ENCODE data around the gene CCDC63. TPM values are rescaled to one million over a fixed set of nuclear protein-coding genes. Genes with fewer than 3 reads are reported as not detected.

The CCDC63 gene
- total RNA-seq, 1 experiment from 2014 or later, result not detected

GRCh38 chr12:110849221-110849620 lies 2.4 kb downstream of the CCDC63 start:
- no peak for TF ChIP-seq TCF7L2 (IDR thresholded peaks at IDR 0.05; ENCODE audit: low read depth, low read length)
- no peak for TF ChIP-seq SIN3A (IDR thresholded peaks at IDR 0.05; ENCODE audit: borderline replicate concordance, insufficient read depth, low read depth, low read length)
- no peak for TF ChIP-seq POLR2AphosphoS5 (IDR thresholded peaks at IDR 0.05; ENCODE audit: low read depth, low read length)
- no peak for TF ChIP-seq CTCF (IDR thresholded peaks at IDR 0.05)
- TF ChIP-seq REST (IDR thresholded peaks at IDR 0.05; ENCODE audit: insufficient read depth in 1 of 2, low read depth in 2 of 2, low read length in 1 of 2), result no peak
- intact Hi-C loops (cut with micrococcal nuclease; ENCODE audit: unreplicated experiment) (no loop called here), in situ Hi-C loops (cut with HindIII; ENCODE audit: low pct_unique_long_range_greater_than_20kb, low sequenced_read_pairs) (no loop called here)
- BruUV-seq (replicated peaks), result no TSS peak
- Histone ChIP-seq H3K4me3 (ENCODE audit: low read depth in 2 of 2, low read length in 2 of 2) (no peak overlapping the region), H3K36me3 (ENCODE audit: control insufficient read depth, insufficient read depth, low read length) (no peaks in the 10 kb centered on the region), H3K4me1 (ENCODE audit: control insufficient read depth, insufficient read depth, low read length) (peaks cover 5% of the 10 kb centered on the region; the same call in 1 of the 2 replicates), H3K9me3 (ENCODE audit: control insufficient read depth, insufficient read depth, low read depth, low read length) (no peaks in the 10 kb centered on the region), H3K27me3 (ENCODE audit: control insufficient read depth, insufficient read depth, low read length) (no peaks in the 10 kb centered on the region), H3K27ac (ENCODE audit: low read length) (no peak overlapping the region)
- ATAC-seq, result no peak
- CTCF ChIA-PET, result no interaction called here
- POLR2A ChIA-PET, result interaction anchor here (0.6 kb wide), 2 partner anchors 16 to 136 kb away, joined by 3 to 6 read pairs; no protein-coding TSS in a partner anchor
- DNase-seq (ENCODE audit: low read depth, low spot score), result no peak

- CTCF ChIA-PET, result no interaction called here
- H3K9me3 ChIP-seq (ENCODE audit: control insufficient read depth, insufficient read depth, low read depth, low read length), result no peaks in the 10 kb centered on the region
- peaks cover 3% of the 10 kb centered on the region; the same call in 1 of the 2 replicates for H3K4me1 ChIP-seq (ENCODE audit: control insufficient read depth, insufficient read depth, low read length)
- ATAC-seq, result no peak
- intact Hi-C loops (cut with micrococcal nuclease; ENCODE audit: unreplicated experiment) (no loop called here), in situ Hi-C loops (cut with HindIII; ENCODE audit: low pct_unique_long_range_greater_than_20kb, low sequenced_read_pairs) (no loop called here)
- BruUV-seq (replicated peaks), result no TSS peak
- no peaks in the 10 kb centered on the region for H3K36me3 ChIP-seq (ENCODE audit: control insufficient read depth, insufficient read depth, low read length)
- no peak overlapping the region for H3K4me3 ChIP-seq (ENCODE audit: low read depth in 2 of 2, low read length in 2 of 2)
- no peak overlapping the region for H3K27ac ChIP-seq (ENCODE audit: low read length)
- H3K27me3 ChIP-seq (ENCODE audit: control insufficient read depth, insufficient read depth, low read length), result no peaks in the 10 kb centered on the region
- POLR2A ChIA-PET, result no interaction called here
- DNase-seq (ENCODE audit: low read depth, low spot score), result no peak
- no peak for TF ChIP-seq SIN3A (IDR thresholded peaks at IDR 0.05; ENCODE audit: borderline replicate concordance, insufficient read depth, low read depth, low read length)
- no peak for TF ChIP-seq REST (IDR thresholded peaks at IDR 0.05; ENCODE audit: insufficient read depth in 1 of 2, low read depth in 2 of 2, low read length in 1 of 2)
- TF ChIP-seq TCF7L2 (IDR thresholded peaks at IDR 0.05; ENCODE audit: low read depth, low read length), result no peak
- no peak for TF ChIP-seq CTCF (IDR thresholded peaks at IDR 0.05)
- no peak for TF ChIP-seq POLR2AphosphoS5 (IDR thresholded peaks at IDR 0.05; ENCODE audit: low read depth, low read length)
Observed at GRCh38 chr12:110849748-110850403, 3.1 kb downstream of the CCDC63 start.

Data from Panc1 (cell line).